PFSK-1 (cell line): ENCODE data around the gene IFT57.

Source experiments
- POLR2AphosphoS5 ChIP-seq: IDR thresholded peaks from 2 replicates; pipeline ENCODE4 v1.6.1; 2012; ENCODE audit warnings: low read depth, mild to moderate bottlenecking, control low read depth, low read length, moderate library complexity
- REST ChIP-seq, 2 experiments: IDR thresholded peaks; 2 replicates each; pipeline versions ENCODE4 v1.6.1 to v1.8.0; 2011 to 2012; ENCODE audit warnings: low read depth in 2 of 2, low read length in 2 of 2, control low read depth in 1 of 2, inconsistent platforms in 1 of 2, mild to moderate bottlenecking in 1 of 2, moderate library complexity in 1 of 2; ENCODE audit not compliant: insufficient read depth in 1 of 2
- SIN3A ChIP-seq: IDR thresholded peaks from 2 replicates; pipeline ENCODE4 v1.6.1; 2012; ENCODE audit warnings: mild to moderate bottlenecking, low read length, moderate library complexity, borderline replicate concordance; ENCODE audit not compliant: insufficient read depth
- TAF1 ChIP-seq: IDR thresholded peaks from 2 replicates; pipeline ENCODE4 v1.6.1; 2012; ENCODE audit warnings: low read length, control low read depth, borderline replicate concordance; ENCODE audit not compliant: insufficient read depth

- no peak for TF ChIP-seq POLR2AphosphoS5
- no peak for TF ChIP-seq REST (IDR thresholded peaks at IDR 0.05; ENCODE audit: insufficient read depth in 1 of 2, low read depth in 2 of 2, low read length in 2 of 2)
- no peak for TF ChIP-seq SIN3A
- TF ChIP-seq TAF1: no peak
Observed at GRCh38 chr3:108134555-108134880, 87.7 kb downstream of the IFT57 start.
